Endodermal cell (in vitro differentiated cells): Measurements from ENCODE around the gene PCBP1. TPM values are rescaled to one million over a fixed set of nuclear protein-coding genes. Genes with fewer than 3 reads are reported as not detected.
"Not testable (repeated sequence)": the region's sequence is repeated elsewhere in the genome, so short reads cannot be mapped to it uniquely, and the experiment has no call there.

Source experiments
- DNase-seq: peaks from one replicate; pipeline ENCODE4 v3.0.0-alpha.2; 2017
- H3K27ac ChIP-seq: 2 replicates; pipeline ENCODE4 v1.5.1; 2013; ENCODE audit warnings: mild to moderate bottlenecking, low read depth, low read length, moderate library complexity
- H3K27me3 ChIP-seq: 2 replicates; pipeline ENCODE4 v1.6.1; 2013; ENCODE audit warnings: mild to moderate bottlenecking, low read length, moderate library complexity; ENCODE audit not compliant: insufficient read depth, control insufficient read depth, poor library complexity, severe bottlenecking
- H3K36me3 ChIP-seq: 2 replicates; pipeline ENCODE4 v1.7.0; 2013; ENCODE audit warnings: mild to moderate bottlenecking, low read length, moderate library complexity; ENCODE audit not compliant: control insufficient read depth, insufficient read depth
- H3K4me1 ChIP-seq: one replicate; pipeline ENCODE4 v1.7.0; 2013; ENCODE audit warnings: low read length; ENCODE audit not compliant: control insufficient read depth, insufficient read depth
- H3K4me3 ChIP-seq: 2 replicates; pipeline ENCODE4 v1.5.1; 2013; ENCODE audit warnings: mild to moderate bottlenecking, low read length, moderate library complexity
- H3K9ac ChIP-seq: 2 replicates; pipeline ENCODE4 v1.6.1; 2013; ENCODE audit warnings: mild to moderate bottlenecking, low read length, moderate library complexity; ENCODE audit not compliant: poor library complexity, severe bottlenecking; ENCODE audit errors: extremely low read depth
- H3K9me3 ChIP-seq: 2 replicates; pipeline ENCODE4 v1.6.1; 2013; ENCODE audit warnings: mild to moderate bottlenecking, low read length, moderate library complexity; ENCODE audit not compliant: control insufficient read depth
- H3K27ac Mint-ChIP-seq: 2 replicates; pipeline ENCODE4 v1.8.0; 2020; ENCODE audit warnings: mixed read lengths
- H3K27me3 Mint-ChIP-seq: 2 replicates; pipeline ENCODE4 v1.8.0; 2021; ENCODE audit warnings: mild to moderate bottlenecking, mixed read lengths; ENCODE audit not compliant: insufficient read depth
- H3K36me3 Mint-ChIP-seq: 2 replicates; pipeline ENCODE4 v1.8.0; 2020; ENCODE audit warnings: low read depth, mixed read lengths
- H3K4me1 Mint-ChIP-seq: 2 replicates; pipeline ENCODE4 v1.8.0; 2020; ENCODE audit warnings: mixed read lengths
- H3K4me3 Mint-ChIP-seq: 2 replicates; pipeline ENCODE4 v1.8.0; 2020; ENCODE audit warnings: mild to moderate bottlenecking, moderate library complexity, mixed read lengths
- H3K9me3 Mint-ChIP-seq: 2 replicates; pipeline ENCODE4 v1.8.0; 2020; ENCODE audit warnings: mild to moderate bottlenecking, mixed read lengths
- WGBS, 2 experiments: methylation state at CpG; one replicate each; pipeline versions ENCODE4 v1.1.5 to v1.1.7; 2013; ENCODE audit warnings: missing lambda C conversion rate in 2 of 2, mixed read lengths in 1 of 2; ENCODE audit not compliant: insufficient coverage in 1 of 2, insufficient read length in 1 of 2; 5-methylcytosine and 5-hydroxymethylcytosine counted together
- total RNA-seq, 2 donors: library from RNA; stranded (reverse); fragmentation: NEBNext Ultra II Directional in 1 of 2; extraction: Animal tissue kit (Norgen Biotek cat#: 25700) in 1 of 2; gene quantifications; 2 replicates in 1 of 2; 3 replicates in 1 of 2; pipeline ENCODE4 v1.2.1, GENCODE V29; 2021
- TF ChIP-seq, protein P1 (sequence below): fragments of 200-600 bp; sonication (generic); conservative IDR thresholded peaks from 2 replicates; pipeline ENCODE4 v1.5.0; 2021; ENCODE audit warnings: antibody characterized with exemption, mild to moderate bottlenecking

Gene PCBP1
- total RNA-seq, 2 donors from 2014 or later = 344 to 357 TPM

DNA sequence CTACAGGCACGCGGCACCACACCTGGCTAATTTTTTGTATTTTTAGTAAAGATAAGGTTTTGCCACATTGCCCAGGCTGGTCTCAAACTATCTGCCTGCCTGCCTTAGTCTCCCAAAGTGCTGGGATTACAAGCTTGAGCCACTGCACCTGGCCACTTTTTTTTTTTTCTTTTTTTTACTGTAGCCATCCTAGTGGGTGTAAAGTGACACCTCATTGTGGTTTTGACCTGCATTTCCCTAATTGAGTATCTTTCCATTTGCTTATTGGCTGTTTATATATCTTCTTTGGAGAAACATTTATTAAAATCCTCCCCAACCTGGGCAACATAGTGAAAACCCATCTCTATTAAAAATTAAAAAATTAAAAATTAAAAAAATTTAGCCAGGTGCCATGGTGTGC is 12.0 kb downstream of the PCBP1 start:
- Mint-ChIP-seq H3K27me3 (no peaks in the 10 kb centered on the region), H3K9me3 (peaks cover 3% of the 10 kb centered on the region), H3K27ac (no peak overlapping the region), H3K4me3 (no peak overlapping the region), H3K4me1 (peaks cover 11% of the 10 kb centered on the region), H3K36me3 (peaks cover 3% of the 10 kb centered on the region)
- 90% methylated on average over 2 of the region's 2 CpGs; no CpG with 5 or more reads in 1 of the 2 experiments for WGBS, 2 experiments
- H3K9me3 ChIP-seq = no peaks in the 10 kb centered on the region
- no peak for DNase-seq
- no peak overlapping the region for H3K27ac ChIP-seq
- H3K4me1 ChIP-seq = no peaks in the 10 kb centered on the region
- TF ChIP-seq, protein P1, sequence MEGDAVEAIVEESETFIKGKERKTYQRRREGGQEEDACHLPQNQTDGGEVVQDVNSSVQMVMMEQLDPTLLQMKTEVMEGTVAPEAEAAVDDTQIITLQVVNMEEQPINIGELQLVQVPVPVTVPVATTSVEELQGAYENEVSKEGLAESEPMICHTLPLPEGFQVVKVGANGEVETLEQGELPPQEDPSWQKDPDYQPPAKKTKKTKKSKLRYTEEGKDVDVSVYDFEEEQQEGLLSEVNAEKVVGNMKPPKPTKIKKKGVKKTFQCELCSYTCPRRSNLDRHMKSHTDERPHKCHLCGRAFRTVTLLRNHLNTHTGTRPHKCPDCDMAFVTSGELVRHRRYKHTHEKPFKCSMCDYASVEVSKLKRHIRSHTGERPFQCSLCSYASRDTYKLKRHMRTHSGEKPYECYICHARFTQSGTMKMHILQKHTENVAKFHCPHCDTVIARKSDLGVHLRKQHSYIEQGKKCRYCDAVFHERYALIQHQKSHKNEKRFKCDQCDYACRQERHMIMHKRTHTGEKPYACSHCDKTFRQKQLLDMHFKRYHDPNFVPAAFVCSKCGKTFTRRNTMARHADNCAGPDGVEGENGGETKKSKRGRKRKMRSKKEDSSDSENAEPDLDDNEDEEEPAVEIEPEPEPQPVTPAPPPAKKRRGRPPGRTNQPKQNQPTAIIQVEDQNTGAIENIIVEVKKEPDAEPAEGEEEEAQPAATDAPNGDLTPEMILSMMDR = no peak
- no peaks in the 10 kb centered on the region for H3K27me3 ChIP-seq
- H3K4me3 ChIP-seq = no peak overlapping the region
- no peaks in the 10 kb centered on the region for H3K36me3 ChIP-seq
- H3K9ac ChIP-seq = no peak overlapping the region

- WGBS, 2 experiments = 94 to 97% methylated on average over 6 of the region's 6 CpGs
These were observed 13.9 kb downstream of the PCBP1 start for GRCh38 chr2:70101174-70101573.

DNA sequence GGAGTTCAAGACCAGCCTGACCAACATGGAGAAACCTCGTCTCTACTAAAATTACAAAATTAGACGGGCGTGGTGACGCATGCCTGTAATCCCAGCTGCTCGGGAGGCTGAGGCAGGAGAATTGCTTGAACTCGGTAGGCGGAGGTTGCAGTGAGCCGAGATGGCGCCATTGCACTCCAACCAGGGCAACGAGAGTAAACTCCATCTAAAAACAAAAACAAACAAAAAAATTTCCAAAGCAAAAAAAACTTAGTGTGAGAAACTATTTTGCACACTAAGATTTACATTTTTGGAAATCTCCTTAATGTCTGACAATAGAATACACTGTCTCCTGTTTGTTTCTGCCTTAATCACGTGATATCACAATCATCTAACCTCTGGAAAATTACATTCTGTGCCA is 14.4 kb downstream of the PCBP1 start:
- H3K9me3 ChIP-seq, H3K36me3 ChIP-seq, H3K36me3 Mint-ChIP-seq, H3K9me3 Mint-ChIP-seq, H3K27me3 Mint-ChIP-seq, H3K27me3 ChIP-seq, H3K9ac ChIP-seq, H3K4me3 Mint-ChIP-seq, H3K27ac ChIP-seq, H3K4me1 ChIP-seq, H3K4me3 ChIP-seq, DNase-seq, H3K27ac Mint-ChIP-seq: not testable (repeated sequence)
- 92 to 97% methylated on average over 11 of the region's 11 CpGs for WGBS, 2 experiments
- H3K4me1 Mint-ChIP-seq = peaks cover 16% of the 10 kb centered on the region

More at GRCh38 chr2:70101174-70101573, 13.9 kb downstream of the PCBP1 start:
- Histone ChIP-seq H3K9me3 (no peaks in the 10 kb centered on the region), H3K4me3 (no peak overlapping the region), H3K4me1 (no peaks in the 10 kb centered on the region), H3K9ac (no peak overlapping the region), H3K27ac (no peak overlapping the region), H3K36me3 (no peaks in the 10 kb centered on the region), H3K27me3 (no peaks in the 10 kb centered on the region)
- no peak for DNase-seq
- H3K36me3 Mint-ChIP-seq = peaks cover 3% of the 10 kb centered on the region
- H3K4me3 Mint-ChIP-seq = no peak overlapping the region
- peaks cover 3% of the 10 kb centered on the region for H3K9me3 Mint-ChIP-seq
- H3K27me3 Mint-ChIP-seq = no peaks in the 10 kb centered on the region
- H3K4me1 Mint-ChIP-seq = peaks cover 16% of the 10 kb centered on the region
- no peak overlapping the region for H3K27ac Mint-ChIP-seq
- TF ChIP-seq, protein P1 = no peak

DNA sequence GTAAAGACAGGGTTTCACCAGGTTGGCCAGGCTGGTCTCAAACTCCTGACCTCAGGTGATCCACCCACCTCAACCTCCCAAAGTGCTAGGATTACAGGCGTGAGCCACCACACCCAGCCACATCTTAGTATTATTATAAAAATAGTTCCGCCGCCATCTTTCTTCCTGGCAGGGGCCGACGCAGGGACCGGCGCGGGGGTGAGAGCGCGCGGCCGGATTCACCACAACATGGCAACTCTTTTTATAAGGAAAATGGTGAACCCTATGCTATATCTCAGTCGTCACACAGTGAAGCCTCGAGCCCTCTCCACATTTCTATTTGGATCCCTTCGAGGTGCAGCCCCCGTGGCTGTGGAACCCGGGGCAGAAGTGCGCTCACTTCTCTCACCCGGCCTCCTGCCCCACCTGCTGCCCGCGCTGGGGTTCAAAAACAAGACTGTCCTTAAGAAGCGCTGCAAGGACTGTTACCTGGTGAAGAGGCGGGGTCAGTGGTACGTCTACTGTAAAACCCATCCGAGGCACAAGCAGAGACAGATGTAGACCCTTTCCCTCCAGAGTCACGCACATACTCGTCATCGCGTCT is 15.1 kb downstream of the PCBP1 start:
- peaks cover 20% of the 10 kb centered on the region for H3K4me1 Mint-ChIP-seq
- H3K36me3 ChIP-seq, H3K27ac Mint-ChIP-seq, H3K27me3 ChIP-seq, H3K27ac ChIP-seq, DNase-seq, H3K9me3 ChIP-seq, H3K4me1 ChIP-seq, H3K27me3 Mint-ChIP-seq, H3K36me3 Mint-ChIP-seq, H3K4me3 ChIP-seq, H3K9me3 Mint-ChIP-seq, H3K9ac ChIP-seq: not testable (repeated sequence)
- H3K4me3 Mint-ChIP-seq = peak overlapping the region; percentile 24
- WGBS, 2 experiments = 96 to 98% methylated on average over 12 to 29 of the region's 29 CpGs
